CD14-positive monocyte (primary cell): ENCODE measurements around the gene TRIM41. TPM values are rescaled to one million over a fixed set of nuclear protein-coding genes. Genes with fewer than 3 reads are reported as not detected.

Source experiments
- DNase-seq, 3 donors: peaks; one replicate each; pipeline ENCODE4 v3.0.0-alpha.2; 2011 to 2022
- H2AFZ ChIP-seq: 2 replicates; pipeline ENCODE4 v1.6.0; 2012; ENCODE audit warnings: mild to moderate bottlenecking, low read depth, low read length, inconsistent platforms; ENCODE audit not compliant: insufficient read depth, poor library complexity, severe bottlenecking
- H3K27ac ChIP-seq, 2 donors: 1 replicate in 1 of 2; 2 replicates in 1 of 2; pipeline ENCODE4 v1.5.1; 2012 to 2013; ENCODE audit warnings: low read length in 2 of 2, control low read depth in 1 of 2, inconsistent platforms in 1 of 2, low read depth in 1 of 2, mild to moderate bottlenecking in 1 of 2
- H3K27me3 ChIP-seq, 2 donors: one replicate each; pipeline versions ENCODE4 v1.6.0 to v1.6.1; 2011 to 2013; ENCODE audit warnings: low read length in 2 of 2; ENCODE audit not compliant: control insufficient read depth in 2 of 2, insufficient read depth in 2 of 2
- H3K36me3 ChIP-seq, 2 donors: replicated peaks in 1 of 2; 1 replicate in 1 of 2; 2 replicates in 1 of 2; pipeline versions ENCODE4 v1.5.1 to v1.6.1; 2012 to 2013; ENCODE audit warnings: low read length in 2 of 2, control low read depth in 1 of 2, inconsistent platforms in 1 of 2, mild to moderate bottlenecking in 1 of 2; ENCODE audit not compliant: insufficient read depth in 2 of 2, control insufficient read depth in 1 of 2
- H3K4me1 ChIP-seq, 2 donors: 1 replicate in 1 of 2; 2 replicates in 1 of 2; pipeline versions ENCODE4 v1.5.1 to v1.6.1; 2012 to 2013; ENCODE audit warnings: low read length in 2 of 2, control low read depth in 1 of 2, inconsistent platforms in 1 of 2, mild to moderate bottlenecking in 1 of 2, moderate library complexity in 1 of 2; ENCODE audit not compliant: insufficient read depth in 2 of 2, control insufficient read depth in 1 of 2
- H3K4me2 ChIP-seq: replicated peaks from 2 replicates; pipeline ENCODE3; 2012; ENCODE audit warnings: low read length, moderate library complexity, mild to moderate bottlenecking; ENCODE audit not compliant: poor library complexity, severe bottlenecking; ENCODE audit errors: extremely low read depth
- H3K4me3 ChIP-seq, 3 experiments: fragments of 200-600 bp in 1 of 3; sonication (generic) in 1 of 3; replicated peaks in 1 of 3; 1 replicate in 2 of 3; 2 replicates in 1 of 3; pipeline ENCODE4 v1.5.1; 2011 to 2013; ENCODE audit warnings: low read length in 3 of 3, mild to moderate bottlenecking in 3 of 3, control low read depth in 2 of 3, low read depth in 2 of 3, inconsistent platforms in 1 of 3, moderate library complexity in 1 of 3
- H3K79me2 ChIP-seq: 2 replicates; pipeline ENCODE4 v1.6.0; 2012; ENCODE audit warnings: mild to moderate bottlenecking, control low read depth, inconsistent platforms, low read length, moderate library complexity; ENCODE audit not compliant: insufficient read depth
- H3K9ac ChIP-seq: 2 replicates; pipeline ENCODE4 v1.6.0; 2017; ENCODE audit warnings: low read length, mild to moderate bottlenecking; ENCODE audit not compliant: insufficient read depth, poor library complexity, severe bottlenecking
- H3K9me3 ChIP-seq, 2 donors: replicated peaks in 1 of 2; 1 replicate in 1 of 2; 2 replicates in 1 of 2; pipeline versions ENCODE4 v1.5.1 to v1.6.1; 2012 to 2013; ENCODE audit warnings: low read length in 2 of 2, control low read depth in 1 of 2; ENCODE audit not compliant: control insufficient read depth in 1 of 2, insufficient read depth in 1 of 2
- H4K20me1 ChIP-seq: 2 replicates; pipeline ENCODE4 v1.6.0; 2012; ENCODE audit warnings: mild to moderate bottlenecking, low read length, control low read depth, moderate library complexity; ENCODE audit not compliant: insufficient read depth
- H3K27ac Mint-ChIP-seq, 7 donors: one replicate each; pipeline ENCODE4 v1.8.0; 2020; ENCODE audit warnings: mild to moderate bottlenecking in 7 of 7, mixed read lengths in 7 of 7, moderate library complexity in 6 of 7, inconsistent platforms in 2 of 7
- H3K27me3 Mint-ChIP-seq, 3 donors: one replicate each; pipeline ENCODE4 v1.8.0; 2021 to 2022; ENCODE audit warnings: low read depth in 3 of 3, mild to moderate bottlenecking in 3 of 3, mixed read lengths in 3 of 3, moderate library complexity in 3 of 3, inconsistent platforms in 1 of 3
- H3K36me3 Mint-ChIP-seq, 2 donors: one replicate each; pipeline ENCODE4 v1.8.0; 2020; ENCODE audit warnings: mixed read lengths in 2 of 2, inconsistent platforms in 1 of 2, mild to moderate bottlenecking in 1 of 2
- H3K4me1 Mint-ChIP-seq: one replicate; pipeline ENCODE4 v1.8.0; 2020; ENCODE audit warnings: mild to moderate bottlenecking, mixed read lengths
- H3K4me3 Mint-ChIP-seq, 2 donors: one replicate each; pipeline ENCODE4 v1.8.0; 2020; ENCODE audit warnings: mild to moderate bottlenecking in 2 of 2, mixed read lengths in 2 of 2, moderate library complexity in 1 of 2
- H3K9me3 Mint-ChIP-seq, 7 donors: one replicate each; pipeline ENCODE4 v1.8.0; 2020 to 2022; ENCODE audit warnings: mixed read lengths in 7 of 7, mild to moderate bottlenecking in 6 of 7, moderate library complexity in 6 of 7, inconsistent platforms in 2 of 7
- WGBS: methylation state at CpG from one replicate; pipeline ENCODE4 v1.1.5; 2013; ENCODE audit warnings: missing lambda C conversion rate; ENCODE audit not compliant: insufficient coverage; 5-methylcytosine and 5-hydroxymethylcytosine counted together
- intact Hi-C, 2 donors: fragments of 100-400 bp; cut with micrococcal nuclease; formaldehyde crosslinking; loops; one replicate each; pipeline versions ENCODE4 v1.15.0 to v1.15.1; 2023
- polyA plus RNA-seq, 3 donors: library from polyadenylated mRNA; depleted of rRNA in 1 of 3; unstranded in 2 of 3; stranded (reverse) in 1 of 3; fragments of 300-500 nt in 2 of 3; fragments of >200 nt in 1 of 3; fragmentation: Illumina TruSeq in 2 of 3; gene quantifications; 1 replicate in 2 of 3; 2 replicates in 1 of 3; pipeline ENCODE4 v1.2.3, GENCODE V29; 2012 to 2021
- TF ChIP-seq, protein P1 (sequence below): fragments of 200-600 bp; IDR thresholded peaks from one replicate; pipeline ENCODE4 v1.8.0; 2022; ENCODE audit warnings: antibody characterized with exemption, mild to moderate bottlenecking

Gene TRIM41
- polyA plus RNA-seq, 3 donors: 0.12 to 26.4 (median 0.24) TPM

- Mint-ChIP-seq H3K4me1 (peaks cover 38% of the 10 kb centered on the region), H3K9me3 (peaks cover 0 to 4% (median 2%) of the 10 kb centered on the region in 7 donors), H3K4me3 (peak overlapping the region; percentile 98), H3K36me3 (peaks cover 3 to 18% of the 10 kb centered on the region in 2 donors), H3K27me3 (peaks cover 12 to 33% (median 21%) of the 10 kb centered on the region in 3 donors), H3K27ac (peak overlapping the region; percentile 68 to 95 (median 91))
- Histone ChIP-seq H3K27me3 (peaks cover 0 to 19% of the 10 kb centered on the region in 2 donors), H2AFZ (peak overlapping the region; percentile 91), H3K36me3 (no peaks in the 10 kb centered on the region), H3K4me1 (peaks cover 43 to 48% of the 10 kb centered on the region in 2 donors), H3K27ac (peak overlapping the region; percentile 76 to 84), H3K79me2 (no peaks in the 10 kb centered on the region), H3K9me3 (no peaks in the 10 kb centered on the region), H4K20me1 (no peaks in the 10 kb centered on the region), H3K4me2 (peak overlapping the region; percentile 100), H3K4me3 (peak overlapping the region; percentile 64 to 96 (median 95)), H3K9ac (peak overlapping the region; percentile 67)
- intact Hi-C loops: loop anchor here in 1 of 2 donors (5.0 kb wide), 1 partner anchor 71 kb away; the partner anchor contains the start of gene TRIM52
- WGBS: under 1% methylated on average over 62 of the region's 66 CpGs
- TF ChIP-seq, protein P1, sequence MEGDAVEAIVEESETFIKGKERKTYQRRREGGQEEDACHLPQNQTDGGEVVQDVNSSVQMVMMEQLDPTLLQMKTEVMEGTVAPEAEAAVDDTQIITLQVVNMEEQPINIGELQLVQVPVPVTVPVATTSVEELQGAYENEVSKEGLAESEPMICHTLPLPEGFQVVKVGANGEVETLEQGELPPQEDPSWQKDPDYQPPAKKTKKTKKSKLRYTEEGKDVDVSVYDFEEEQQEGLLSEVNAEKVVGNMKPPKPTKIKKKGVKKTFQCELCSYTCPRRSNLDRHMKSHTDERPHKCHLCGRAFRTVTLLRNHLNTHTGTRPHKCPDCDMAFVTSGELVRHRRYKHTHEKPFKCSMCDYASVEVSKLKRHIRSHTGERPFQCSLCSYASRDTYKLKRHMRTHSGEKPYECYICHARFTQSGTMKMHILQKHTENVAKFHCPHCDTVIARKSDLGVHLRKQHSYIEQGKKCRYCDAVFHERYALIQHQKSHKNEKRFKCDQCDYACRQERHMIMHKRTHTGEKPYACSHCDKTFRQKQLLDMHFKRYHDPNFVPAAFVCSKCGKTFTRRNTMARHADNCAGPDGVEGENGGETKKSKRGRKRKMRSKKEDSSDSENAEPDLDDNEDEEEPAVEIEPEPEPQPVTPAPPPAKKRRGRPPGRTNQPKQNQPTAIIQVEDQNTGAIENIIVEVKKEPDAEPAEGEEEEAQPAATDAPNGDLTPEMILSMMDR: peak; percentile 10
- no peak for DNase-seq
Observed at GRCh38 chr5:181190711-181191525, 32.2 kb upstream of the TRIM41 start.

- DNase-seq: peak; percentile 95 to 97 (median 96)
- H3K36me3 Mint-ChIP-seq: peaks cover 3 to 20% of the 10 kb centered on the region in 2 donors
- H3K9me3 Mint-ChIP-seq: peaks cover 0 to 4% (median 2%) of the 10 kb centered on the region in 7 donors
- H3K9ac ChIP-seq: peak overlapping the region; percentile 67
- H3K4me3 ChIP-seq: peak overlapping the region; percentile 64 to 96 (median 95)
- H3K27me3 ChIP-seq: peaks cover 0 to 14% of the 10 kb centered on the region in 2 donors
- H3K27me3 Mint-ChIP-seq: peaks cover 12 to 31% (median 21%) of the 10 kb centered on the region in 3 donors
- peak overlapping the region; percentile 76 to 84 for H3K27ac ChIP-seq
- H3K4me2 ChIP-seq: peak overlapping the region; percentile 100
- H3K4me1 ChIP-seq: peaks cover 43 to 48% of the 10 kb centered on the region in 2 donors
- peaks cover 38% of the 10 kb centered on the region for H3K4me1 Mint-ChIP-seq
- H3K27ac Mint-ChIP-seq: peak overlapping the region; percentile 89 to 95 (median 92)
- H4K20me1 ChIP-seq: no peaks in the 10 kb centered on the region
- no peaks in the 10 kb centered on the region for H3K9me3 ChIP-seq
- peak overlapping the region; percentile 98 for H3K4me3 Mint-ChIP-seq
- TF ChIP-seq, protein P1: no peak
- under 1% methylated on average over 64 of the region's 64 CpGs for WGBS
- no peaks in the 10 kb centered on the region for H3K79me2 ChIP-seq
- peaks cover 0 to 3% of the 10 kb centered on the region in 2 donors for H3K36me3 ChIP-seq
- intact Hi-C loops: loop anchor here in 1 of 2 donors (5.0 kb wide), 1 partner anchor 71 kb away; the partner anchor contains the start of gene TRIM52
- H2AFZ ChIP-seq: peak overlapping the region; percentile 91
Observed at GRCh38 chr5:181191526-181192336, 31.4 kb upstream of the TRIM41 start.
